AG10803 (cell line): ENCODE results near the gene RGS12.
"Not testable (repeated sequence)": the region's sequence is repeated elsewhere in the genome, so short reads cannot be mapped to it uniquely, and the experiment has no call there.

Experiments used
- DNase-seq: peaks from one replicate; pipeline ENCODE4 v3.0.0; 2010; ENCODE audit warnings: low read depth
- H3K4me3 ChIP-seq: 2 replicates; pipeline ENCODE4 v1.5.1; 2011; ENCODE audit warnings: mild to moderate bottlenecking, low read length, control low read depth
- CTCF ChIP-seq: conservative IDR thresholded peaks from 2 replicates; pipeline ENCODE4 v1.5.1; 2011; ENCODE audit warnings: mild to moderate bottlenecking, low read length, control low read depth, inconsistent platforms

RGS12 gene

GRCh38 chr4:3296651-3297050 is 3.8 kb downstream of the RGS12 start:
- DNase-seq, result no peak
- TF ChIP-seq CTCF, result no peak
- no peak overlapping the region for H3K4me3 ChIP-seq

GRCh38 chr4:3297066-3297859 is 4.4 kb downstream of the RGS12 start:
- TF ChIP-seq CTCF, result no peak
- DNase-seq, result no peak
- no peak overlapping the region for H3K4me3 ChIP-seq

GRCh38 chr4:3299122-3299975 is 6.5 kb downstream of the RGS12 start:
- H3K4me3 ChIP-seq, result no peak overlapping the region
- DNase-seq, result no peak
- no peak for TF ChIP-seq CTCF

- no peak for DNase-seq
- H3K4me3 ChIP-seq, result no peak overlapping the region
- no peak for TF ChIP-seq CTCF
Measured at GRCh38 chr4:3299976-3300671, 7.3 kb downstream of the RGS12 start.

- H3K4me3 ChIP-seq, DNase-seq: not testable (repeated sequence)
Measured at GRCh38 chr4:3300882-3301281, 8.1 kb downstream of the RGS12 start.

GRCh38 chr4:3301450-3302172 is 8.8 kb downstream of the RGS12 start:
- H3K4me3 ChIP-seq, result no peak overlapping the region
- no peak for DNase-seq
- no peak for TF ChIP-seq CTCF
